ENCODE data around the gene NOP9.
A peak's percentile ranks its signal among the peaks of the same experiment; 100 is the strongest.

- peak; percentile 70 for TF ChIP-seq CTCF (IDR thresholded peaks at IDR 0.05)
- TF ChIP-seq ZFX (IDR thresholded peaks at IDR 0.05; ENCODE audit: borderline replicate concordance): no peak
These were observed 16.4 kb downstream of the NOP9 start for GRCh38 chr14:24315807-24316596.

All from 22Rv1 (cell line).